Peyer's patch (tissue), 4 donors: Measurements from ENCODE around the gene RHBDF2.

ENCODE experiments used
- POLR2A ChIP-seq, 2 donors: fragments of 450-650 bp; IDR thresholded peaks; one replicate each; pipeline ENCODE4 v1.5.1; 2017; ENCODE audit warnings: antibody characterized with exemption in 2 of 2, mild to moderate bottlenecking in 2 of 2, moderate library complexity in 2 of 2
- TF ChIP-seq, protein P1 (sequence below), 6 experiments: fragments of 450-650 bp in 4 of 6; fragments of 200-600 bp in 2 of 6; sonication (generic) in 1 of 6; IDR thresholded peaks; one replicate each; pipeline ENCODE4 v1.5.1; 2017 to 2019; ENCODE audit warnings: antibody characterized with exemption in 6 of 6, mild to moderate bottlenecking in 3 of 6, moderate library complexity in 1 of 6

DNA sequence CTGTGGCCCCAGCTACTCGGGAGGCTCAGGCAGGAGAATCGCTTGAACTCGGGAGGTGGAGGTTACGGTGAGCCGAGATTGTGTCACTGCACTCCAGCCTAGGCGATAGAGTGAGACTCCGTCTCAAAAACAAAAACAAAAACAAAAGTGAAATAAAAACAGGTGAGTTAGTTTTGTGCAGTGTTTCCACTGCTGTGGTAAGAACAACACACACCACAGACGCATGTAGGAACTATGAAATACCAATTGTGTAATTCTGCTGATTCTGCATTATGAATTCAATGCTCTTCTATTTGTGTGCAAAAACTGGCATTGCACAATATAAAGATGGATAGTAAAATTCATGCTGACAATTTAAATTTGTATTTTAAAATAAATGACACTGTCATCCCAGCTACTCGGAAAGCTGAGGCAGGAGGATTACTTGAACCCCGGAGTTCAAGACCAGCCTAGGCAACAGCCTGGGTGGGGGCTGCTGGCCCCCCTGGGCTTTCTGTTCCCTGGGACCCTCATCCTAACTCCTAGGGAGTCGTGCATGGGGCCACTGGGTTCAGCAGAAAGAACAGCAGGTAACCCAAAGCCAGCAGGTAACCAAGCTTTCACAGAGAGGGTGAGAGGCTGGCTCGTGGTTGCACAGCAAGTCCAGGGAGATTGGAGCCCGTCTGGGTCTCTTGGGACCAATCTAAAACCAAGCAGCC lies 10.6 kb upstream of the RHBDF2 start:
- TF ChIP-seq POLR2A (IDR thresholded peaks at IDR 0.05): no peak
- TF ChIP-seq, protein P1, sequence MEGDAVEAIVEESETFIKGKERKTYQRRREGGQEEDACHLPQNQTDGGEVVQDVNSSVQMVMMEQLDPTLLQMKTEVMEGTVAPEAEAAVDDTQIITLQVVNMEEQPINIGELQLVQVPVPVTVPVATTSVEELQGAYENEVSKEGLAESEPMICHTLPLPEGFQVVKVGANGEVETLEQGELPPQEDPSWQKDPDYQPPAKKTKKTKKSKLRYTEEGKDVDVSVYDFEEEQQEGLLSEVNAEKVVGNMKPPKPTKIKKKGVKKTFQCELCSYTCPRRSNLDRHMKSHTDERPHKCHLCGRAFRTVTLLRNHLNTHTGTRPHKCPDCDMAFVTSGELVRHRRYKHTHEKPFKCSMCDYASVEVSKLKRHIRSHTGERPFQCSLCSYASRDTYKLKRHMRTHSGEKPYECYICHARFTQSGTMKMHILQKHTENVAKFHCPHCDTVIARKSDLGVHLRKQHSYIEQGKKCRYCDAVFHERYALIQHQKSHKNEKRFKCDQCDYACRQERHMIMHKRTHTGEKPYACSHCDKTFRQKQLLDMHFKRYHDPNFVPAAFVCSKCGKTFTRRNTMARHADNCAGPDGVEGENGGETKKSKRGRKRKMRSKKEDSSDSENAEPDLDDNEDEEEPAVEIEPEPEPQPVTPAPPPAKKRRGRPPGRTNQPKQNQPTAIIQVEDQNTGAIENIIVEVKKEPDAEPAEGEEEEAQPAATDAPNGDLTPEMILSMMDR (IDR thresholded peaks at IDR 0.05): no peak
